Esophagus (tissue), 2 donors: ENCODE measurements around the gene TREH. TPM values are rescaled to one million over a fixed set of nuclear protein-coding genes. Genes with fewer than 3 reads are reported as not detected.
A peak's percentile ranks its signal among the peaks of the same experiment; 100 is the strongest.

Source experiments
- H3K27ac ChIP-seq, 2 donors: one replicate each; pipeline ENCODE4 v1.5.1; 2013; ENCODE audit warnings: low read depth in 2 of 2, mild to moderate bottlenecking in 2 of 2, inconsistent platforms in 1 of 2, low read length in 1 of 2, moderate library complexity in 1 of 2
- H3K27me3 ChIP-seq, 2 donors: one replicate each; pipeline ENCODE4 v1.6.1; 2013; ENCODE audit warnings: low read length in 2 of 2, control low read depth in 1 of 2, mild to moderate bottlenecking in 1 of 2; ENCODE audit not compliant: insufficient read depth in 2 of 2, control insufficient read depth in 1 of 2
- H3K36me3 ChIP-seq, 2 donors: one replicate each; pipeline ENCODE4 v1.6.1; 2013; ENCODE audit warnings: low read length in 1 of 2; ENCODE audit not compliant: control insufficient read depth in 2 of 2, insufficient read depth in 2 of 2
- H3K4me1 ChIP-seq, 2 donors: one replicate each; pipeline ENCODE4 v1.6.1; 2013; ENCODE audit warnings: low read length in 1 of 2; ENCODE audit not compliant: control insufficient read depth in 2 of 2, insufficient read depth in 2 of 2
- H3K4me3 ChIP-seq, 2 donors: one replicate each; pipeline ENCODE4 v1.5.1; 2013; ENCODE audit warnings: low read length in 2 of 2, mild to moderate bottlenecking in 2 of 2, low read depth in 1 of 2, moderate library complexity in 1 of 2
- H3K9me3 ChIP-seq, 2 donors: one replicate each; pipeline ENCODE4 v1.6.1; 2013; ENCODE audit warnings: mild to moderate bottlenecking in 2 of 2, low read depth in 1 of 2, low read length in 1 of 2, moderate library complexity in 1 of 2; ENCODE audit not compliant: control insufficient read depth in 2 of 2, insufficient read depth in 1 of 2
- WGBS, 2 donors: extraction: QIAGEN DNeasy Blood & Tissue Kit; methylation state at CpG; one replicate each; pipeline ENCODE4 v1.1.7; 2013; 5-methylcytosine and 5-hydroxymethylcytosine counted together
- polyA plus RNA-seq, 2 donors: library from polyadenylated mRNA; stranded (reverse); fragments of 200-250 nt; gene quantifications; one replicate each; pipeline ENCODE4 v1.2.3, GENCODE V29; 2013
- donor health status: healthy with polysubstance abuse.
- donor health status: Bipolar disorder and iron deficiency.

The TREH gene
- polyA plus RNA-seq, 2 donors = 0.54 to 5.8 TPM

DNA sequence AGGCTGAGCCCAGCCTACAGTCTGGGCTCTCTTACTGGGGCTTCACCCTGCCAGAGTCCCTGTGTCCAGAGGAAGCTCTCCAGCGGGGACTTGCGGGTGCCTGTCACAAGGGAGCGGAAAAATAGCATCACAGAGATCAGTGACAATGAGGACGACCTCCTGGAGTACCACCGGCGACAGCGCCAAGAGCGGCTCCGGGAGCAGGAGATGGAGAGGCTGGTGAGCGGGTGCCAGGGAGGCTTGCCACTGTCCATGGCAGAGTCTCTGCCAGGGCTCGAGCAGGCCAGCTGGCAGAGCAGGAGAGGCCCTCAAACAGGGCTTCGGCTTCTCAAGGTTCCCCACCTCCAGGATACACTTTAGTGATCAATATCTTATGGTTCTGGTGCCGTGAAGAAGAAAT, 51.0 kb downstream of the TREH start:
- no peak overlapping the region for H3K4me3 ChIP-seq
- no peak overlapping the region for H3K27ac ChIP-seq
- no peaks in the 10 kb centered on the region for H3K27me3 ChIP-seq
- no peaks in the 10 kb centered on the region for H3K9me3 ChIP-seq
- WGBS, 2 donors = 84 to 90% methylated on average over 13 of the region's 13 CpGs
- peaks cover 3 to 17% of the 10 kb centered on the region in 2 donors for H3K36me3 ChIP-seq
- peaks cover 5 to 24% of the 10 kb centered on the region in 2 donors for H3K4me1 ChIP-seq

DNA sequence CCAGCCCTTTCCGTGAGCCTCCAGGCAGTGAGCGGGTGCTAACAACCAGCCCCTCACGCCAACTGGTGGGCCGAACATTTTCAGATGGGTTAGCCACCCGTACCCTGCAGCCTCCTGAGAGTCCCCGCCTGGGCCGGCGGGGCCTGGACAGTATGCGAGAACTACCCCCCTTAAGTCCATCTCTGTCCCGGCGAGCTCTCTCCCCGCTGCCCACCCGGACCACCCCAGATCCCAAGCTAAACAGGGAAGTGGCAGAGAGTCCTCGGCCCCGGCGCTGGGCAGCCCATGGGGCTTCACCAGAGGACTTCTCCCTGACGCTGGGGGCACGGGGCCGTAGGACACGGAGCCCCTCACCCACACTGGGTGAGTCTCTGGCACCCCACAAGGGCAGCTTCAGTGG, 51.4 kb downstream of the TREH start:
- WGBS, 2 donors = 92 to 94% methylated on average over 19 to 20 of the region's 20 CpGs
- Histone ChIP-seq H3K36me3 (peaks cover 3 to 17% of the 10 kb centered on the region in 2 donors), H3K4me1 (peaks cover 5 to 24% of the 10 kb centered on the region in 2 donors), H3K27ac (no peak overlapping the region), H3K4me3 (no peak overlapping the region), H3K27me3 (no peaks in the 10 kb centered on the region), H3K9me3 (no peaks in the 10 kb centered on the region)

DNA sequence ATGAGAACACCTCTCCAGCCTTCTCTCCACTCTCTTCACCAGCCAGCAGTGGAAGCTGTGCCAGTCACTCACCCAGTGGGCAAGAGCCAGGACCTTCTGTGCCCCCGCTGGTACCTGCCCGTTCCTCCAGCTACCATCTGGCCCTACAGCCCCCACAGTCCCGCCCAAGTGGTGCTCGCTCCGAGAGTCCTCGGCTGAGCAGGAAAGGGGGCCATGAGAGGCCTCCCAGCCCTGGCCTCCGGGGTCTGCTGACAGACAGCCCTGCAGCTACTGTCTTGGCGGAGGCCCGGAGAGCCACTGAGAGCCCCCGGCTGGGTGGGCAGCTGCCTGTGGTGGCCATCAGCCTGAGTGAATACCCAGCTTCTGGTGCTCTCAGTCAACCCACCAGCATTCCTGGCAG, 51.9 kb downstream of the TREH start:
- no peaks in the 10 kb centered on the region for H3K27me3 ChIP-seq
- no peaks in the 10 kb centered on the region for H3K9me3 ChIP-seq
- H3K4me1 ChIP-seq = peaks cover 5 to 24% of the 10 kb centered on the region in 2 donors
- no peak overlapping the region for H3K27ac ChIP-seq
- whole genome bisulfite sequencing, 2 donors = 92 to 93% methylated on average over 9 to 10 of the region's 10 CpGs
- peaks cover 3 to 17% of the 10 kb centered on the region in 2 donors for H3K36me3 ChIP-seq
- no peak overlapping the region for H3K4me3 ChIP-seq

DNA sequence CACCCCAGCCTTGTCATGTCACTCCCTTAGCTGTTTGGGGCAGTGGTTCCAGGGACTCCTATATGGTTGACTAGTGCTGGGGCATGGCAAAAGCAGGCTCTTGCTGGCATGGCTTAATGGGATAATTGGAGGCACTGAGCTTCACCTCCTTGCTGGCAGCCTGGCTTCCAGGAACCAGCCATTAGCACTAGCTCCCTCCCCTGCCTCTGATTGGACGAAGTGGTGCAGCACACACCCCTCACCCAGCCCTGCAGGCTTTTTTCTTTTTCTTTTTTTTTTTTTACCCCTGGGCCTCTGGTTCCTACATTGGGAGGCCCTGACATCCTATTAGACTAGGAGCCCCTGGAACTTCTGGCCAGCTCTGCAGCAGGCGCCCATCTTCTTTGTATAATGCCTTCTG, 53.5 kb downstream of the TREH start:
- H3K9me3 ChIP-seq = no peaks in the 10 kb centered on the region
- H3K27me3 ChIP-seq = no peaks in the 10 kb centered on the region
- H3K4me3 ChIP-seq = no peak overlapping the region
- 67 to 82% methylated on average over 2 of the region's 2 CpGs for WGBS, 2 donors
- peak overlapping the region in 1 of 2 donors; percentile 15 for H3K27ac ChIP-seq
- H3K4me1 ChIP-seq = peaks cover 7 to 30% of the 10 kb centered on the region in 2 donors
- H3K36me3 ChIP-seq = peaks cover 3 to 14% of the 10 kb centered on the region in 2 donors

DNA sequence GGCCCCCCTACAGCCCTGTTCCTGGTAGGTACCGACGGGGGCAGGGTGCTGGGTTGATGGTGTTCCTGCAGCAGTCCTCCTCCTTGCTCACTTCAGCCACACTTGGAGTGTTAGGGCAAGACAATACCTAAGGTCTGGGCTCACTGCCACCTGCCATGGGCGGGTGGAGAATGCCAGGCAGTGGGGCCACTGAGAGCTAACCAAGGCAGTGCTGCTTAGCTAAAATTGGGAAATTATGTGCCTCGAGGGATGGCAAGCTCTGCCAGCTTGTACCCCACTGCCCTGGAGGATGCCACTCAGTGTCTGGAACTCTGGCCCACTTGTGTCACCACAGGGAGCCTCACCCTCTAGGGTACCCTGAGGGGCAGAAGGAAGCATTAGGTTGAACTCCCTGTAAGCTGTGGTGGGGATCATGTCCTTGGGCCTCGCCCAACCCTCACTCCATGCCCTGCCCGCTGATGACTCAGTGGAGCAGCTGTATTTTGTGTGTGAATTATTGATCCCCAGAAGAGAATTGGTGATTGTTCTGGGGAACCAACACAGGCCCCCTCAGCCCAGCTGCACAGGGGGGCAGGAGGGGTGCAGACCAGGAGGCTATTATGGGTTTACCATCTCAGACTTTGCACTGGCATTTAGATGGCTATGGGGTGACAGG, 54.3 kb downstream of the TREH start:
- no peaks in the 10 kb centered on the region for H3K27me3 ChIP-seq
- no peaks in the 10 kb centered on the region for H3K9me3 ChIP-seq
- no peak overlapping the region for H3K4me3 ChIP-seq
- peaks cover 3 to 14% of the 10 kb centered on the region in 2 donors for H3K36me3 ChIP-seq
- peak overlapping the region; percentile 15 to 45 for H3K27ac ChIP-seq
- WGBS, 2 donors = 46 to 53% methylated on average over 6 of the region's 6 CpGs
- peaks cover 7 to 31% of the 10 kb centered on the region in 2 donors for H3K4me1 ChIP-seq

DNA sequence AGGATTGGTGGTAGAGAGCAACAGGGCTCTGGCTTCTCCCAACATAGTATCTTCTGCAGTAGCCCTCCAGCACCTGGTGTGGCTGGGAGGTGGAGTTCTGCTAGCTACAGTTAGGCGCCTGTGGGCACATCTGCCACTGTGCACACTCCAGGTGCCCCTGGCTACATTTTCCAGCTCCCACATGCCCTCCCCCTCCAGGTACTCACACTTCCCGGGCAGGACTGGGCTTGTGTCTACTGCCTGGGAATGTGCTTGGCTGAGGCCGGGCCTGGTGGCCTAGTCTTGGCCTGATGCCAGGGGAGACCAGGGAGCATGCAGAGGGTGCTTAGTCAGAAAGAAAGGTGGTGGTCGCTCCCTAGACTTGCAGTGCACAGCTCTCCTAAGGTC, 56.2 kb downstream of the TREH start:
- no peak overlapping the region for H3K4me3 ChIP-seq
- H3K36me3 ChIP-seq = peaks cover 3 to 9% of the 10 kb centered on the region in 2 donors
- WGBS, 2 donors = 34 to 43% methylated on average over 4 of the region's 4 CpGs
- no peaks in the 10 kb centered on the region for H3K27me3 ChIP-seq
- peak overlapping the region; percentile 52 to 79 for H3K27ac ChIP-seq
- peaks cover 7 to 30% of the 10 kb centered on the region in 2 donors for H3K4me1 ChIP-seq
- H3K9me3 ChIP-seq = no peaks in the 10 kb centered on the region

DNA sequence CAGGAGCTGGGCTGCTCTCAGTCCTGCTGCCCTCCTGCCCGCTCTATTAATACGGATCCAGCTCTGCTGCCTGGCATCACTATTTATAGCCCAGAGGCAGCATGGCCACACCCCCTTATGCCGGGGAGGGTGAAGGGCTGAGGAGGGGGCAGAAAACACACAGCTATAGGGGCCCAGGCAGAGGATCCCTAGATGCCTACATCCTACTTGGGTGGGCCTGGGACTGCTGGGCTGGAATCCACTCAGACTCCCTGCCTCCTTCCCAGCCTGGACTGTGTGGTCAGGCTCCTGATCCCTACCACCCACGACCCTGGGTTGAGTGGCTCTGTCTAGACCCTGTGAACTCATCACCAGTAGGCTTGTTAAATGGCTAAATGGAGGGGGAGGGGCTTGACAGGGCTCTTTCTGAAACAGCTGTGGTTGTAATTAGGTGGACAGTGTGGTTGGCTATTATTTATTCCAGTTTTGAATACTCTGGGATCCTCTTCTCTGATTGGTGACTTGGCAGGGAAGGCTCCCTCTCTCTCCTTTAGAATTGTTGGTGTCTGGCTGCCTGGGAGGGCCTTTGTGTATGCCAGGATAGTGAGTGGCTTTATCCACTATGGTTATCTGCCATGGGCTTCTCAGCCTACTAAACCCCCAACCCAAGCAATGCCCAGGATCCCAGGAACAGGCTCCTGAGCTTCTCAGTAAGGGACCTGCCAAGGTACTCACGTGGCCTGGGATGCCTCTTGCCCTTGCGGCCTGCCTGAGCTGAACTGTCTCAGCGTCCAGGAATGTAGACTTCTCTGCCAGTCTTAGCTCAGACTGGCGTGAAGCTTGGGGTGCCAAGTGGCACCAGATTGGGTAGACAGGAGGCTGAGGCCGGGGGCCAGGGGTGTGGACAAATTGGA, 56.8 kb downstream of the TREH start:
- H3K27me3 ChIP-seq = no peaks in the 10 kb centered on the region
- no peaks in the 10 kb centered on the region for H3K9me3 ChIP-seq
- no peak overlapping the region for H3K4me3 ChIP-seq
- H3K36me3 ChIP-seq = peaks cover 3 to 4% of the 10 kb centered on the region in 2 donors
- peaks cover 7 to 30% of the 10 kb centered on the region in 2 donors for H3K4me1 ChIP-seq
- WGBS, 2 donors = 32 to 42% methylated on average over 9 of the region's 9 CpGs
- H3K27ac ChIP-seq = peak overlapping the region; percentile 69 to 79

DNA sequence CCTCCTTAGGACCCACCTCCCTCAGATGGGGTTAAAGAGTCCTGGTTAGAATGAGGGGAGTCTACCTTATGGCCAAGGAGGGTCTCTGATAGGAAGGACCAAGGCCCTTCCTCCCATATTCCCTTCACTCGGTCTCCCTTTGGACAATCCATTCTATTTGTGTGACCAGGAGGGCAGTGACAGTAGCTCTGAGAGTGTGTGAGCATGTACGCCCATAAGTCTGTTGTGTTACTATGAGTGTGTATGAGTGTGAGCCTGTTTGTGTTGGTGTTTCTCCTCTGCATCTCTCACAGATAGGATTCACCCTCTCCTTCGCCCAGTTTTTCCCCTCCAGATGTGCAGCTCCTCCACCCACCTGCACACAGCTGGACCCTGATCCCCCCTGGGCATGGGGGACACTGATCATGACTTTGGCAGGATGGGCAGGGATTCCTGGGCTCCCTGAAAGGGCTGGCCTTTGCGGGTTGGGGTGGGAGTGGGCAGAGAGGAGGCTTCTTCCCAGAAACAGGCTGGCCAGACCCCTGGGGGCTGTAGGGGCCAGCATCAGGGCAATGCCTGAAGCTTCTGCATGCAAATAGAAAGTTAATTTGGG, 57.6 kb downstream of the TREH start:
- H3K36me3 ChIP-seq = no peaks in the 10 kb centered on the region
- H3K27me3 ChIP-seq = no peaks in the 10 kb centered on the region
- peaks cover 7 to 30% of the 10 kb centered on the region in 2 donors for H3K4me1 ChIP-seq
- no peaks in the 10 kb centered on the region for H3K9me3 ChIP-seq
- WGBS, 2 donors = 32 to 51% methylated on average over 4 of the region's 4 CpGs
- peak overlapping the region; percentile 69 to 76 for H3K27ac ChIP-seq
- H3K4me3 ChIP-seq = peak overlapping the region; percentile 39 to 44

DNA sequence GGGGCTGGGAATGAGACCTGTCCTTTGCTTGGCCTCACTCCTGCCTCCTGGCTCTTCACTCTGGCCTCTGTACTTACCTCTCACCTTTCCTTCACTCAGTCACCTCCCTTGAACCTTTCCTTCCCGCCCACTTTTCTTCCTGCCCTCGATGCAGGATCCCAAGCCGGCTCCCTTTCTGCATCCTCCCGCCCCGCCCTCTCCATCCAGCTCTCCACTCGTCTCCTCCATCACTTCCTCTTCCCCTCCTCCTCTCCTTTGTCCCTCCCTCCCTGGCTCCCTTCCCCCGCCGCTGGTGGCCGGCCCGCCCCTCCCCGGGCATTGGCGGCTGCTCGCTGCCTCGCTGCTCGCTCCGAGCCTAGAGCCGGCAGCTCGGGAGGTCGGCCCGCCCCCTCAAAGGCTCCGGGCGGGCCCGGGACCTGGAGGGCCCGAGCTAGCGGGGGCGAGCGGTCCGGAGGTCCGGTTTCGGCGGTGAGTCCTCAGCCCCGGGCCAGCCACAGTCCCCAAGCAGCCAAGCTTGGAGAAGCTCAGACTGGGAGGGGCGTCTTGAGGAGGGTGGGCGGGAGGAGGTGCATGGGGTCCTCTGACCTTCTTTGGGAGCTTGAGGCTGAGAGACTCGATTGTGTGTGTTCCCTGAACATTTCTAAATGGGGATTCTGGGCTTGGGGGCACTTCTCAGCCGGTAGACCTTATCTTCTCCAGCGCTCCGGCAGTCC, 58.2 kb downstream of the TREH start:
- peak overlapping the region; percentile 39 to 44 for H3K4me3 ChIP-seq
- H3K36me3 ChIP-seq = peaks cover 0 to under 1% of the 10 kb centered on the region in 2 donors
- no peaks in the 10 kb centered on the region for H3K9me3 ChIP-seq
- no peaks in the 10 kb centered on the region for H3K27me3 ChIP-seq
- peak overlapping the region; percentile 69 to 82 for H3K27ac ChIP-seq
- 3 to 6% methylated on average over 38 of the region's 38 CpGs for WGBS, 2 donors
- peaks cover 7 to 30% of the 10 kb centered on the region in 2 donors for H3K4me1 ChIP-seq
